GM03348 (cell line): ENCODE data around the gene KLK5.
A peak's percentile ranks its signal among the peaks of the same experiment; 100 is the strongest.
"Not testable (repeated sequence)": the region's sequence is repeated elsewhere in the genome, so short reads cannot be mapped to it uniquely, and the experiment has no call there.

Experiments
- DNase-seq: peaks from one replicate; pipeline ENCODE4 v3.0.0; 2012; ENCODE audit warnings: low spot score

KLK5 gene

DNA sequence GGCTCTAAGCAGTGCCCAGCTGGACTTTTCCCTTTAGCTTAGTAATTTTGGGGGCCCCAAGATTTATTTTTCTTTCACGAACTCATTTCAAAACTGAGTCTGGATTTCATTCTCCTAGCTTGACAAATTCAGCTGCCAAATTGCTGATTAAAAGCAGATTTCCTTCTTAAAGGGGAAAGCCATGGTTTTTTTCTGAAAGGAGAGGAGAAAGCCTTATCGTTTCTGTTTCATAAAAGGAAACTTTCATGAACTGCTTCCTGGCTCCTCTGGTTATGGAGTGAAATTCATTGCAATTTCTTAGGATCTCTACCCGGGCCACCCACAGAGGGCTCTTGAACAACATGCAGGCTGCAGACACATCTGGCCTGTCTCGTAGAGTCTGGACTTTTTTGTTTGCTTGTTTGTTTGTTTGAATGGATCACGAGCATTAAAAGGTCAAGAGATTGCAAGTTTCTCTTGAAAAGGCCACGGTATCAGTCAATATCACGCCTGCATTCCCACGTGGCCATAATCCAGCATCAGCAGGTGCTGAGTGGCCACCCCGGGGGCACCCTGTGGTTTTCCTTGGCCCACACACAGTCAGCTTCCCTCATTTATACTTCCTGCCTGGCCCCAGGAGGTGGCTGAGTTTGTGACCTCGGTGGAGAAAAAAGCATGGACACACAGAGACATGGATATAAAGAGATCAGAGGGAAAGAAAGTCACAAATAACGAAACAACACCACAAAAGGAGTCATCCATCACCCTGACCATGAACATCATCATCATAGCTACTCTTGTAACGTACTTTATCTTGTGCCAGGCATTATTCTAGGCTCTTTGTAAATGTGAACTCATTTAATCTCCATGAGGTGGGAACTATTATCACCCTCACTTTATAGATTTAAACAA, 31.2 kb downstream of the KLK5 start:
- no peak for DNase-seq

DNA sequence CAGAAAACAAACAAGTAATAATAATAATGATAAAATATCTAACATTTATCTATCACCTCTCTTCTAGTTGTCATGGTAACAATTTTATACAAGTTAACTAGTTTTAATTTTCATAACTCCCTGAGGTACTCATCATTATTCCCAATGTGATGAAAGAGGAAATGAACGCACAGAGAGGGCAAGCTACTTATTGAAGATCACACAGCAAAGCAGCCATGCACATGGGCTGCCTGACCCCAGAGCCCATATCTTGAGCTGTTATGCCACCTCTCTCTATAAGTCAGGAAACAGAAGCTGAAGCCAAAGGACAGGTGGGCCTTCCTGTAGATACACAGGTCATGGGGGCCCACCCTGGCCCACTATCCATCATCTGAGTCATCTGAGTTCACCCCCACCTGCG, 36.8 kb downstream of the KLK5 start:
- DNase-seq, result no peak

DNA sequence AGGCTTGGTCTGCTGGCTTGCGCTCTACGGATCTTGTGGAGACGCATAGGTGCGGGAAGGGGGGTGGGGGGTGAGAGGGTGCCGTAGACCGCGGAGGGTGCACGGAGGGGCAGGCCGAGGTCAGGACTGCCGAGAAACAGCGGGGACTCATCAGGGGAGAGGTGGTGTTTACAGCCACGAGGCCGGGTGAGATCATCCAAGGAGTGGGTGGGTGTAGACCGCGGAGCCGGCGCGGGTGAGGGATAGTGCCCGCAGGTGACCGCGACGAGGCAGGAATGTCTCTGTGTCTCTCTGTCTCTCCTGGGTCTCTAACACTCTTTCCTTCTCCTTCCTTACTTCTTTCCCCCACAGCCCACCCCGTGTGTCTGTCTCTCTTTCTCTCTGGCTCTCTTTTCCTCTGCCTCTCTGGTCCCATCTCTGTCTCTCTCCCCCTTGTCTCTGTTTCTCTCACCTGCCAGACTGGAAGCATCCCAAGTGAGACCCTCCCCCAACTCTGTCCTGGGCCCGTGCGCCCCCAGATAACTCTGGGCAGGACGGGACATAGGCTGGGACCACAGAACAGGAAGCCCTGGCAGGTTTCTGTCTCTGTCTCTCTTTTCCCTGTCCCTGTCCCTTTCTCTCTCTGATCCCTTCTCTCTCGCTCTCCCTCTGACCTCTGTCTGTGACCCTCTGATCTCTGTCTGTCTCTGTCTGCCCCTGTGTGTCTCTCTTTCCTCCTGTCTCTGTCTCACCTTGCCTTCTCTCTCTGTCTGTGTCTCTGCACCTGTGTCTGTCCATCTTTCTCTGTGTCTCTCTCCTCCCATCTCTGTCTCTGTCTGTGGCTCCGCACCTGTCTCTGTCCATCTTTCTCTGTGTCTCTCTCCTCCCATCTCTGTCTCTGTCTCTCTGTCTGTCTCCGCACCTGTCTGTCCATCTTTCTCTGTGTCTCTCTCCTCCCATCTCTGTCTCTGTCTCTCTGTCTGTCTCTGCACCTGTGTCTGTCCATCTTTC, 39.8 kb downstream of the KLK5 start:
- no peak for DNase-seq

DNA sequence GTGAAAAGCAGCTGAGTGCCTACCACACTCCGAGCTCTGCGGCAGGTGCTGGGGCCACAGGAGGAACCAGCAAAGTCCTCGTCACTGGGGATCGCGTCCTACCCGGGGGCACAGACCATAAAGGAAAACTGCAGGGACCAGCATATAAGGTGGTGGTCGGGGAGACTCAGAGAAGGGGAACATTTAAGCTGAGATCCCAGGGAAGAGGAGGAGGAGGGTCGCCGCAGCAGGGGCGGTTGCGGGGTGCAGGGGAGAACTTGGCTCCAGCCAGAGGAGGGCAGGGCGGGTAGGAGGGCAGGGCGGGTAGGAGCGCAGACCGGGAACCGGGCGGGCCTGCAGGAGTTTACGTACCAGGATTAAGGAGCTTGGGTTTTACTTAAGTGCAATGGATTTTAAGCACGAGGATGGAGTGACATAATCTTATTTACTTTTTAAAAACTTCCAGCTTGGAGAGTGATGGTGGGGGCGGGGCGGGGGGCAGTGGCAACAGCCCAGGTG, 40.7 kb downstream of the KLK5 start:
- no peak for DNase-seq

DNA sequence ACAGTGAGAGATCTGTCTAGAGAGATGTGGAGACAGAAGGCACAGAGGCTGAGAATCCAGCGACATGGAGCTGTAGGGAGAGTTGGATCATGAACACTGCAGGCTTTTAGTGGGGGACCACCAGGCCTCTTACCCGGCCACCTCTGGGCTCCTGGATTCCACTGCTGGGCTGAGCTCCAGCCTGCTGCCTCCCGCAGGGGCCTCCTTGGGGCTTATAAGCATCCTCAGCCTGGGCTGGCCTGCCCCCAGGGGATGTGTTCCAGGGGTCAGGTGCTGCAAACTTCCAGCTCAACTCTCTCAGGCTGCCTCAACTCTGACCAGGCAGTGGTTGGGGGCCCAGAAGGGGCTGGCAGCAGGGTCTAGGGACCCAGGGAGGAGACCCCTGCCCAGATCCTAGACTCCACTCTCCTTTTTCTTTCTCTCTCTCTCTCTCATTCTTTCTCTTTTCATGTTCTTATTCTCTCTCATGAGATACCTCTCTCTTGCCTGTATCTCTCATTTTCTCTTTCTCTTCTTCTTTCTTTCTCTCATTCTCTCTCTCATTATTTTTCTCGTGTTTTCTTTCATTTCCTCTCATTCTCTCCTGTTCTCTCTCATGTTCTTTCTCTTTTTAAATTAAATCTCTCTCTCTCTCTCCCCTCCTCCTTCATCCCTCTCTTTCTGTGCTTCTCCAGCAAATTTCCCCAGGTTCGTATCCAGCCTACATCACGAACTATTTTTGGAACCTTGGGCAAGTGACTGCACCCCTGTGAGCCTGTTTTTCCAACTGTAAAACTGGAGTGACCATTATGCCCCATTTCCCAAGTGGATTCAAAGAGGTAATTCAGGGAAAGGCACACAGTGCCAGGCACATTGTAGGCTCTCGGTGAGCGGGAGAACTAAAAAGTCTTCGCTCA, 41.4 kb downstream of the KLK5 start, which contains the start of gene KLK4:
KLK4 (minus strand) TSS at position 190 of the 896 bp plus-strand sequence. CDS start 657 bp downstream, outside the sequence.
- DNase-seq, result no peak

DNA sequence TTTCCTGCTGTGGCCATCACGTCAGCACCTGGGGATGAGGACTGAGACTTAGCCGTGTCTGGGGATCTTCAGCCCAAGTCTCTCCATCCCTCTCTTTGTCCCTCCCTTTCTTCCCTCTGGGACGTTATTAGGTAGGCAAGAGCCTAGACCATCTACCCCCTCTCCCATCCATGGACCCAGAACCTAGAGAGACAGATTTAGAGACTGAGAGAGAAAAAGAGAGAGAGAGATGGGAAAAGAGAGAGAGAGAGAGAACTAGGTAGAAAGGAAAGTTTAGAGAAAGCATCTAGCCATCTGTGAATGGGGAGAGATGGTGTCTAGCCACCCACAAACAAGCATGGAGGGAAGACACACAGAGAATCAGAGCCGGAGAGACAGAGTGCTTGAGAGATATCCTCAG, 42.1 kb downstream of the KLK5 start:
- no peak for DNase-seq

DNA sequence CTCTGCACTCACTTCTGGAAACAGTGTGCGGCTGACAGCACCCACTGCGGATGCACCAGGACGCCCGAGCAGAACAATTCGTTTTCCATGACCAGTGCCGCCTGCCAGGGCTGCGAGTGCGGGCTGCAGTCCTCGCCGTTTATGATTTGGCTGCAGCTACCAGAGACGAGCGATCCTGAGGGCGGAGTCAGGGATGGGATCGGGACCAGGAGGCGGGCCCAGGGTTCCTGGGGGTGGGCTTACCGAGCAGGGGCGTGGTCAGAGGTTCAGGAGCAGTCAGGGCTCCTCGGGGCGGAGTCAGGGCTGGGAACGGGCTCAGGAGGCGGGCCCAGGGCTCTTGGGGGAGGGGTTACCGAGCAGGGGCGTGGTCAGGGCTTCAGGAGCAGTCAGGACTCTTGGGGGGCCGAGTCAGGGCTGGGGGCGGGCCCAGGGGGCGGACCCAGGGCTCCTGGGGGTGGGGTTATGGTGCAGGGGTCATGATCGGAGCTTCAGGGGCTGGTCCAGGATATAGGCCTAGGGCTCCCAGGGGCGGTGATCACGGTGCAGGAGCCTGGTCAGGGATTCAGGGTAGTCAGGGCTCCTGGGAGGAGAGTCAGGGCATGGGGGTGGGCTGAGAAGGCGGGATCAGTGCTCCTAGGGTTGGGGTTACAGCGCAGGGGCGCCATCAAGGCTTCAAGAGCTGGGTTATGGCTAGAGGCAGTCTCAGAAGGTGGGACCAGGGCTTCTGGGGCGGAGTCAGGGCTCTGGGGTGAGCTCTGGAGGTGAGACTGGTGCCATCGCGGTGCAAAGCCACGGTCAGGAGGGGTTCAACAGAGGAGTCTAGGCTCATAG, 43.4 kb downstream of the KLK5 start:
- peak; percentile 53 for DNase-seq

DNA sequence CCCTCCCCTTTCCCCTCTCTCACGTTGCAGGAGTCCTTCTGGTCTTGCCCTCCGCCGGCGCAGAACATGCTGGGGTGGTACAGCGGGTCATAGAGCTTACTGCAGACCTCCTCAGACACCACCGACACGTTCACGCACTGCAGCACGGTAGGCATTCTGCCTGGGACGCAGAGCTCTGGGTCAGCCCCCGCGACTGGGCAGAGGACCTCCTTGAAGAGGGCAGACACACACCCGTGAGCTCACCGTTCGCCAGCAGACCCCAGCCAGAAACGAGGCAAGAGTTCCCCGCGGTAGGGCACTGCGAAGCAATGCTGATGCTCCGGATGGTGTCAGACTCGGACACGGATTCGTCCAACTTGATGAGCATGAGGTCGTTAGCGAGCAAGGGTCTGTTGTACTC, 44.5 kb downstream of the KLK5 start:
- DNase-seq, result no peak

DNA sequence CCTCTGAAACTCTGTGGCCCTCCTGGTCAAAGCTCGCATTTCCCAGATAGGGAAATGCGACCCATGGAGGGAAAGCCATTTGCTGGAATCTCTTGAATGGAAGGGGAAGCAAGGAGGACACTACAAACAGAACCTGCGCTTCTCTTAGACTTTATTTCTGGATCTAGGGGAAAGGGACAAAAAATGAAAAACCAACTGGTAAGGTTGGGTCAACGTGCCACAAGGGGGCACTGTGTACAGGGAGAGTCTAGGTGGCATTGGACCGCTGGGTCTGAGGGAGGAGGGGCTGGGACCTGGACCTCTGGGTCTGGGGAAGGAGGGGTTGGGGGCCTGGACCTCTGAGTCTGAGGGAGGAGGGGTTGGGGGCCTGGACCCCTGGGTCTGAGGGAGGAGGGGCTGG, 46.6 kb downstream of the KLK5 start:
- DNase-seq, result no peak

DNA sequence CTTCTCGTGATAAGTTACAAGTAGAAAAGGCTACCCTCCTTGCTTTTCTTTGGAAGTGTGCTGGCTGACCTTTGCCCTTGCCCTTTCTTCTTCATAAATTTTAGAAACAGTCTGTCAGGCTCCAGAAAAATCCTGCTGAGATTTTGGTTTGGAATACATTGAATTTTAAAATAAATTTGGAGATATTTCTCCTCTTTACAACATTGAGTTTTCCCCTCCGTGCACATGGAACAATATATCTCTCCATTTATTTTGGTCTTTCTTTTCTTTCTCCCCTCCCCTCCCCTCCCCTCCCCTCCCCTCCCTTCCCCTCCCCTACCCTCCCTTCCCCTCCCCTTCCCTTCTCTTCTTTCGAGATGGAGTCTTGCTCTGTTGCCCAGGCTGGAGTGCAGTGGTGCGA, 50.2 kb downstream of the KLK5 start:
- DNase-seq, result no peak

DNA sequence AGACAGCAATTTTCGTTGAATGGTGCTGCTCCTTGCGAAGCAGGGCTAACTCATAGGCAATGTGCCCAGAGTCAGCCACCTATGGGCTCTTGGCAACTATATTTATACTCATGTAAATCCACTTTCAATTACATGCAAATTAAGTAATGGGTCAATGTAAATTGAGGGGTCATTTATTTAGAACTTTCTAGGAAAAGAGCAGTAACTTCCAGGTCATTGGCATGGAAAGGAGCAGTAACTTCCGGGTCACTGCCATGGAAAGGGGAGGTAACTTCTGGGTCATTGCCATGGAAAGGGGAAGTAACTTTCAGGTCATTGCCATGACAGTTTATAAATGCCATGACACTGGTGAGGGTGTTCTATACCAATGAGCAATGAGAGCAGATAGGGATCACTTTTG, 53.3 kb downstream of the KLK5 start:
- no peak for DNase-seq

DNA sequence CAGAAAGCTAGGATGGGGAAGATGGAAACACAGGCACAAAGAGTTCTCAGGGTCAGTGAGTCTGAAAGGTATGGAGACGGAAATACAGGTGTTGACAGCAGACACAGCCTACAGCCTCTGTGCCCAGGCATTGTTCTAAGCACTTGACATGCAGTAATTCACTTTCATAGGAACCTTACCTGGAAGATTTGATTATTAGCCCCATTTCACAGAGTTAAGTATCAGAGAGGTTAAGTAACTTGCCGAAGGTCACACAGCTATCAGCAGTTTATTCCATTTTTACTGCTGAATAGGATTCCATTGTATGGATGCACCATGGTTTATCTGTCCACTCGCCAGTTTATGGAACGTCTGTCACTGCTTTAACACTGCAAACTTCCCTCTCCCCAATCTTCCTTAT, 54.8 kb downstream of the KLK5 start:
- no peak for DNase-seq

DNA sequence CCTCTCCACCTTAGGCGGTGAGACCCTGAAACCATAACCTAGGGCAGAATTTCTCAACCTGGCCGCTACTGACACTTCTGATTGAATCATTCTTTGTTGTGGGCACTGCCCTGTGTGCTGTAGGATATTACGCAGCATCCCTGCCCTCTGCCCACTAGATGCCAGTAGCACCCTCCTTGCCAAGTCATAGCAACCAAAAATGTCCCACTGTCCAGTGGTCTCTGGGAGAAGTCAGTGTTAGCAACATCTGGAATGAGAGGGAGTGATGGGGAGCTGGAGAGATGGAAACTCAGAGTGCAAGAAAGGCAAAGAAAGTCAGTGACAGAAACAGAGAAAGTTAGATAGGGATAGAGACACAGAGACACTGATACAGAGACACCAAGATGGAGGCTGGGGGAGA, 55.2 kb downstream of the KLK5 start:
- DNase-seq, result no peak

DNA sequence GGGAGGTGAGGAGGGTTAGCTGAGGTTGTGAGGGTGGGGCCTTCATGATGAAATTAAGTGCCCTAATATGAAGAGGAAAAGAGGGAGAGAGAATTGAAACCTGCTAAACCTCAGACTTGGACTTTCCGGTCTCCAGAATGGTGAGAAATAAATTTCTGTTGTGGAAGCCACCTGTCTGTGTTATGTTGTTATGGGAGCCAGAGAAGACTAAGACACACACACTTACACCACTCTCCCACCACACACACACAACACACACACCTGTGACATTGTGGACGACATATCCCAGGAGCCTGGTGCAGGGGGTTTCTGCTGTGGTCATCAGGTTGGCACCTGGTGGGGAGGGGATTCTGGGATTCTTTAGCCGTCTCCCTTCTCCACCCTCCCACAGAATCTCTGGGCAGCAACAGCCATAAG, 55.6 kb downstream of the KLK5 start:
- no peak for DNase-seq

DNA sequence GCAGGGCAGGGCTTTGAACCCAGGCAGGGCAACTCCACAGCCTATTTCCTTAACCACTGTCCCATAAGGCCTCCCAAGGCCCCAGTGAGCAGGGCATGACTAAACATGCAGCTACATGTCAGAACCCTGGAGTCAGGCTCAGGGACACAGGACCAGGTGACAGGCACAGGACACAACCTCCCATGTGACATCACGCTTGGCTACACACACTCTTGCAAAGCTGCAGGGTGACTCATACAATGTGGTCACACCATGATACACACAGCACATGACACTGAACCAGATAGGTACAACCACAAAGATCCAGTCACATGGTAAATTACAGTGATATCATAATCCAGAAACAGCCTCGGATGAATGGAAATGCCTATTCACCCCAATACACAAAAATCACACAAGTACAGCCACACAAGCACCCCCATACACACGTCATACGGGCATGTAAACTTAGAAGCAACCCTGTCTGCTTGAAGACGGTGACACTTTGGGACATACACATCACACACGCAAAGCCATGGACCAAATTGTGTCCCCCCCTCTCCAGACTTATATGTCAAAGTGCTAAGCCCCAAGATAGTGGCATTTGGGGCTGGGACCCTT, 56.1 kb downstream of the KLK5 start:
- DNase-seq, result no peak

DNA sequence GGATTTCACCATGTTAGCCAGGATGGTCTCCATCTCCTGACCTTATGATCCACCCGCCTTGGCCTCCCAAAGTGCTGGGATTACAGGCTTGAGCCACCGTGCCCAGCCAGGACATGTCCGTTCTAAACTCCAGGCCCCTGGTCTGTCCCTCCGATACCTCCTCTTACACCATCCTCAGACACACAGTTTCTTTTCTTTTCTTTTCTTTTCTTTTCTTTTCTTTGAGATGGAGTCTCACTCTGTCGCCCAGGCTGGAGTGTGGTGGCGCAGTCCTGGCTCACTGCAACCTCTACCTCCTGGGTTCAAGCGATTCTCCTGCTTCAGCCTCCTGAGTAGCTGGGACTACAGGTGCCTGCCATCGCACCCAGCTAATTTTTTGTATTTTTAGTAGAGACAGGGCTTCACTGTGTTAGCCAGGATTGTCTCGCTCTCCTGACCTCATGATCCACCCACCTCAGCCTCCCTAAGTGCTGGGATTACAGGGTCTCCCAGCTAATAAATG, 56.7 kb downstream of the KLK5 start:
- DNase-seq, result not testable (repeated sequence)

DNA sequence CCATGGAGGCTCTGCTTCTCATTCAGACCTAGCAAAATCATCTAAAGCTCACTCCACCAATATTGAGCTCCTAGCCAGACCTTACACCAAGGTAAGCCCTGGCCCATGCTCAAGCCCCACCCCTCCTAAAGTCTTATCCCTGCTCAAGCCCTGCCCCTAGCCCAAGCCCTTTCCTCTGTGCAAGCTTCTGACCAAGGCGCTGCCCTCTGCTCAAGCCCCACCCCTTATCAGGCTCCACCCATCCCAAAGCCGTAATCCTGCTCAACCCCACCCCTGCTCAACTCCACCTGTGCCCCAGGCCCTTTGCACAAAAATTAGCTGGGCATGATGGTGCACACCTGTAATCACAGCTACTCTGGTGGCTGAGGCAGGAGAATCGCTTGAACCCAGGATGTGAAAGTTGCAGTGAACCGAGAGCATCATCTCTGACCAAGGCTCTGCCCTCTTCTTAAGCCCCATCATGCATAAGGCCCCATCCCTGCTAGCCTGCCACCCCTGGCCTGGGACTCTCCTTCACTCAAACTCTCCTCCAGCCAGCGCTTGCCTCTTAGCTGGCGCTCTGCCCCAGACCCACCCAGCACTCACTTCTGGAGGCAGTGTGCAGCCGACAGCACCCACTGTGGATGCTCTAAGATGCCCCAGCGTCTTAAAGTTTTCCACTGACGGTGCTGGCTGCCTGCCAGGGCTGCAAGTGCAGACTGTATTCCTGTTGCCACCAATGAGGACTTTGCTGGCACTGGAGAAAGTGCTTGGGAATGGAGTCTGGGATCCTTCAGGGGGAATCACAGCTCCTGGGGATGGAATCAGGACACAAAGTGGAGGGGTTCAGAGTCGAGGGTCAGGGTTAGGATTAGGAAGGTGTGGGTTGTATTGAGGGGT, 58.1 kb downstream of the KLK5 start:
- DNase-seq, result no peak
